ENCODE measurements around the gene ADAMTS2. TPM values are rescaled to one million over a fixed set of nuclear protein-coding genes. Genes with fewer than 3 reads are reported as not detected.

The ADAMTS2 gene
- total and polyA plus RNA-seq, 2 of the 4 experiments (the other 2 are of a cell fraction), result 19.0 to 58.8 TPM

DNA sequence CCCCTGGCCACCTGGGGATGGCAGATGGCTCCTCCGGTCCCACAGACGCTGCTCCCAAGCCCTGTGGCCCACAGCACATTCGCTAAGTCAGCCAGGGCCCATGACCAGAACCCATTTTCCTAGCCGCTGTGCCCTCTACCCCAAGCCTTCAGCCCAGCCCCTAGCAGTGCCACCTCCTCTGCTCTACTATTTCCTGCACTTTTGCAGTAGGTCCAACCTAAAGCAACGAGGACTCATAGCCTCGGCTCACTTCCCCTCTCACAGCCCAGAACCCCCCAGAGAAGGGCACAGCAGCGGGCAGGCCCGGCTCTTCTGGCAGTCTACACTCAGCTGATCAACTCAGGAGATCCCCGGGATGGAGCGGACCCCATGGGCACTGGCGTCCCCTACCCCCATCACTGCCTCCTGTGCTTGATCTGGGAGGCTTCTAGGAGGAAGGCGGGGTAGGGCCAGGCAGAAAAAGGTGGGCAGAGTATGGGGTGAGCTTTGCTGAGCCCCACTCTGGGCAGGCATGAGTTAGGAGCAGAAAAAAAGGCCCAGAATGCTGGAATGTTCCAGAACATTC lies 173.9 kb downstream of the ADAMTS2 start:
- DNase-seq, result no peak
- H3K4me1 ChIP-seq (ENCODE audit: control insufficient read depth, insufficient read depth, low read length), result no peaks in the 10 kb centered on the region
- H4K91ac ChIP-seq (ENCODE audit: insufficient read depth, low read depth, low read length), result no peak overlapping the region
- H3K4me2 ChIP-seq (ENCODE audit: low read depth, low read length), result no peak overlapping the region
- 80% methylated on average over 2 of the region's 12 CpGs; no CpG with 5 or more reads in 1 of the 2 experiments for WGBS, 2 experiments (ENCODE audit: extremely low coverage in 2 of 2, insufficient read length in 1 of 2)
- in situ Hi-C loops (cut with MboI; ENCODE audit: low sequenced_read_pairs) (no loop called here), dilution Hi-C loops (cut with HindIII; ENCODE audit: low sequenced_read_pairs, unreplicated experiment) (no loop called here), intact Hi-C loops (cut with micrococcal nuclease) (no loop called here)
- no peak overlapping the region for H2AK5ac ChIP-seq (ENCODE audit: low read depth, low read length)
- no peak overlapping the region for H2BK120ac ChIP-seq (ENCODE audit: low read depth, low read length)
- no peaks in the 10 kb centered on the region; the same call in 1 of the 2 replicates for H3K36me3 ChIP-seq (ENCODE audit: control insufficient read depth, insufficient read depth, low read length)
- H2BK5ac ChIP-seq (ENCODE audit: low read depth, low read length, poor library complexity, severe bottlenecking), result no peak overlapping the region
- H3K27me3 ChIP-seq (ENCODE audit: control insufficient read depth, insufficient read depth, low read length), result no peaks in the 10 kb centered on the region
- H3K23ac ChIP-seq (ENCODE audit: low read depth, low read length), result no peak overlapping the region
- CTCF ChIA-PET, result no interaction called here
- H3K56ac ChIP-seq (ENCODE audit: extremely low read depth, insufficient read depth, low read length), result no peak overlapping the region
- H3K9me3 ChIP-seq (ENCODE audit: control insufficient read depth, insufficient read depth, low read length), result peaks cover 4% of the 10 kb centered on the region; the same call in 1 of the 2 replicates
- H2AFZ ChIP-seq (replicated peaks; ENCODE audit: low read length, poor library complexity), result no peak overlapping the region
- no peak overlapping the region for H2BK15ac ChIP-seq (ENCODE audit: low read depth, low read length)
- no peak overlapping the region for H3K9ac ChIP-seq (ENCODE audit: low read depth, low read length)
- H3K9me1 ChIP-seq (ENCODE audit: insufficient read depth, low read length), result no peaks in the 10 kb centered on the region
- H4K20me1 ChIP-seq (ENCODE audit: insufficient read depth, low read length), result no peaks in the 10 kb centered on the region
- TF ChIP-seq NFE2L2 (IDR thresholded peaks at IDR 0.05; ENCODE audit: low read depth, low read length) (no peak), CTCF (conservative IDR thresholded peaks at IDR 0.05; ENCODE audit: low read depth, low read length) (no peak), SMC3 (IDR thresholded peaks at IDR 0.05; ENCODE audit: low read depth, low read length) (no peak), RFX5 (IDR thresholded peaks at IDR 0.05; ENCODE audit: low read depth, low read length) (no peak), BHLHE40 (IDR thresholded peaks at IDR 0.05; ENCODE audit: low read depth, low read length) (no peak), CHD1 (IDR thresholded peaks at IDR 0.05; ENCODE audit: low read depth, low read length) (no peak), POLR2A (IDR thresholded peaks at IDR 0.05; ENCODE audit: low read depth, low read length) (no peak)
- TF ChIP-seq, protein P1, sequence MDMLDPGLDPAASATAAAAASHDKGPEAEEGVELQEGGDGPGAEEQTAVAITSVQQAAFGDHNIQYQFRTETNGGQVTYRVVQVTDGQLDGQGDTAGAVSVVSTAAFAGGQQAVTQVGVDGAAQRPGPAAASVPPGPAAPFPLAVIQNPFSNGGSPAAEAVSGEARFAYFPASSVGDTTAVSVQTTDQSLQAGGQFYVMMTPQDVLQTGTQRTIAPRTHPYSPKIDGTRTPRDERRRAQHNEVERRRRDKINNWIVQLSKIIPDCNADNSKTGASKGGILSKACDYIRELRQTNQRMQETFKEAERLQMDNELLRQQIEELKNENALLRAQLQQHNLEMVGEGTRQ (IDR thresholded peaks at IDR 0.05; ENCODE audit: low read depth, low read length), result no peak
- no TSS peak for BruUV-seq (replicated peaks)
- no peak overlapping the region for H4K8ac ChIP-seq (ENCODE audit: low read depth in 2 of 2, low read length in 2 of 2)
- ATAC-seq (ENCODE audit: low read depth), result no peak
- H3K18ac ChIP-seq (ENCODE audit: low read depth, low read length), result no peak overlapping the region
- H3K4ac ChIP-seq (ENCODE audit: low read depth, low read length), result no peak overlapping the region
- POLR2A ChIA-PET (ENCODE audit: unreplicated experiment), result no interaction called here
- no peak overlapping the region for H3K14ac ChIP-seq (replicated peaks; ENCODE audit: low read depth, low read length)
- no peak overlapping the region for H2BK20ac ChIP-seq (ENCODE audit: low read depth, low read length)
- no peak overlapping the region for H4K5ac ChIP-seq (ENCODE audit: low read depth, low read length)
- no peak overlapping the region for H2AK9ac ChIP-seq (replicated peaks; ENCODE audit: low read depth, low read length, poor library complexity)
- no peak overlapping the region for H3K27ac ChIP-seq (ENCODE audit: insufficient read depth, low read length)
- H3K4me3 ChIP-seq (ENCODE audit: insufficient read depth, low read depth, low read length), result no peak overlapping the region
- H3K79me1 ChIP-seq (ENCODE audit: low read depth in 1 of 2, low read length in 2 of 2), result peaks cover 0 to 5% of the 10 kb centered on the region in 2 experiments; a peak in 1 of 4 replicates
